ENCODE measurements around the gene JAZF1.
A peak's percentile ranks its signal among the peaks of the same experiment; 100 is the strongest.

JAZF1 gene

DNA sequence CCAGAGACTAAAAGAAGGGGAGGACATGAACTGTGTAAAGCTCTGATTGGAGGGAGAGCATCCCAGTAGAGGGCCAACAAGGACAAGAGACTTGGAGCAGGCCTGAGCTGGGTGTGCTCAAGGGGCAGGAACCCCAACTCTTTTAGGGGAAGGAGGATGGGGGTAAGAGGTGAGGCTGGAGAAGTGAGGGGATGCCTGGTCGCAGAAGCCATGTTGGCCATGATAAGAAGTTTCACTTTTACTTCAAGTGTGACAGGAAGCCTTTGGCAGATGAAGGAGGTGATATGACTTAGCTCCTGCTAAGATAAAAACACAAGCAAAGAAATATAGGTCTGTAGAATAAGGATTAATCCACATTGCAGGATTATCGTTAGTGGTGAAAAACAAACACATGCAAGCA, 208.3 kb downstream of the JAZF1 start:
- no peak for FAIRE-seq
- no peak for DNase-seq (ENCODE audit: low spot score)

DNA sequence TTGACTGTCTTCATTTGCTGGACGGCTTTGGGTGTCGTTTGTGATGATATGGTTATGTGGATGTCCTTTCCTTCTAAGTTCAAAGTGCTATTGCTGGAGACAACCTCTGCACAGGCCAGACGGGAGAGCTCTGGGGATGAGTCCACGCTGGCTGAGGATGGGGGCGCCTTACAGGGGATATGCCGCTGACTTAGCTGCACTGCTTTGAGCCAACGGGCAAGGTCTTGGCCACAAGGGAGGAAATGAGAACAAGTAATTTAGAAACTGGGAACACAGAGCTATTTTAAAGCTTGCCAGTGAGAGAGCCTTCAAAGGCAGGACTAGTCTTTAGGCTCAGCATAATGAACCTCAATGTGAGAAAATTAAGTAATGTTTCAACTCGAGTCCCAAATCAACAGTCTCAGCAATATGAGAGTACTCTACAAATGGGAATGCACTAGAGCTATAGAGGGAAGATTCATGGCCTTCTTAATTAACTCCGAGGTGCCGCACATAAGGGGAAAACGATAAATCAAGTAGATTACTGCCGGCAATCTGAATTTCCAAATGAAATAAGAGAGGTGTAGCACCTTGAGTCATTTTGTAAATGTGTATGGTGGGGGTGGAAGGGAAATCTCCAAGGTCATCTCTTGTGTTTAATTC, 209.3 kb downstream of the JAZF1 start:
- FAIRE-seq (no peak), DNase-seq (ENCODE audit: low spot score) (no peak)

- DNase-seq (ENCODE audit: low spot score), result no peak
- FAIRE-seq, result no peak
These were observed 210.2 kb downstream of the JAZF1 start for GRCh38 chr7:27970350-27970749.

GRCh38 chr7:27969346-27969745, 211.2 kb downstream of the JAZF1 start:
- DNase-seq (ENCODE audit: low spot score) (no peak), FAIRE-seq (no peak)

GRCh38 chr7:27967639-27968038, 213.0 kb downstream of the JAZF1 start:
- FAIRE-seq (no peak), DNase-seq (ENCODE audit: low spot score) (no peak)

- no peak for DNase-seq (ENCODE audit: low spot score)
- no peak for FAIRE-seq
These were observed 214.3 kb downstream of the JAZF1 start for GRCh38 chr7:27966219-27966780.

DNA sequence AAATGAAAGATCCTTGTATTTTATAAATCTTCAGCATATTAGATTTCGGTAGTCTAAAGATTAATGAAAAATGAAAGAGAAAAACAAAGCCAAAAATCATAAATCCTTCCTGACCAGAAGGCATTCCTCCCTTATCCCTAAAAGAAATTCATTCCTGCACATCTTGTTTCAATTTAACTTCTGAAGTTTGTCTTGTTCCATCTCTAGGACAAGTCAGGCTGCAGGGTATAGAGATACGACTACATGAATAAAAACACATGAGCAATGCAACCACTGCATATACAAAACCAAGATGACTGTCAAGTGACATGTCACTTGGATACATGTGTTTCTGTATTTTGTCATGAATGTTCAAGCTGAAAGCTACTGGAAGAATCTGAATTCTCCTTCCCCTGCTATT, 214.9 kb downstream of the JAZF1 start:
- DNase-seq (ENCODE audit: low spot score) (no peak), FAIRE-seq (no peak)

DNA sequence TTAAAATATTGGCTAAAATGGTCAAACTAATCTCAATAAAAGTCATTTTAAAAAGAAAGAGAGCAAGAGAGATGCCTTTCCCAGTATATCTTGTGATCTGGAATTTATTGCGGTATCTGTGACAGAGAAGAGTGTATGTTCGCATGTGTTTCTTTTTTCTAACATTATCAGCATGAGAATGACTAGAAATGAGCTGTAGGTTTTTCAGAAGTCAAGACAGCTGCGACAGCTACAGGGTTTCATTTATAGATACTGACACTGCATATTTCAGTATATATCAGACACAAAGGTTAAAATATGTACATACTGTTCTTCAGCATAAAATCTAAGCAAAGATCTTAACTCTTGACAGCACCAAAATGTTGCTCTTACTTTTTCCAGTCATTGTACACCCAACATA, 215.8 kb downstream of the JAZF1 start:
- FAIRE-seq, result no peak
- DNase-seq (ENCODE audit: low spot score), result no peak

DNA sequence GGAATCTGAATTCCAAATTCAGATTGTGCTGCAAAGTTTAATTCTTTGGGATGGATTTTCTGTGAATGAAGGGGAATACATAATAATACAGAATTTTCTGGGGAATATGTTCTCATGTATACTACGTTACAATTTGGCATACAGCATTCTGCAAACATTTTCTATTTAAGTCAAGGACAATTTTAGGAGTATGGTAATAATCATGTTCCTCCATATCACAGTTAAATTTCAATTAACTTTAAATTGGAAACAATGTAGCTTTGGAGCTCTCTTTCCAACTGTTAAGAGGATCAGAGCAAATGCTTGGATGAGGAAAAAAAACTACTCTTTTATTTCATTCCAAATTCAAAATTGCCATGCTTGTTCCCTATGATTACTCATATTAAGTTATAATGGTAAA, 217.5 kb downstream of the JAZF1 start:
- no peak for FAIRE-seq

DNA sequence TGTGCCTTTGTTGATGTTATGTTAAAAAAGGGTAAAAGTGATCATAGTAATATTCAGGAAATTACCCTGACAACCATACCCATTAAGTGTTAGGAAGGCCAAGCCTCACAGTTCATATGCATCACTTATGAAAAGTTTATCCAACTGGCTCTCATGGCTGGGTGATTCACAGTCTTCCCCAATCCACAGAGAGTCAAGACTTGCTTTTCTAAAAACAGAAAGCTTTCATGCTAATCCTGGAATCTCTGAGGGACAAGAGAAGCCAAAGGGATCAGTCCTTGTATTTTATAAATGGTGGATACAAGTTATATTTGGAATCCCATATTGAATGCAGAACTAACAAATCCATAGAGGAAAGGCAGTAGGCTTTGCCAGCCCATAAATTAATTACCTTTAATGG, 218.3 kb downstream of the JAZF1 start:
- FAIRE-seq (peak; percentile 45), DNase-seq (ENCODE audit: low spot score) (no peak)

More for the DNA sequence above, 217.5 kb downstream of the JAZF1 start:
- DNase-seq (ENCODE audit: low spot score), result no peak

GRCh38 chr7:27961255-27961654, 219.3 kb downstream of the JAZF1 start:
- peak; percentile 81 for DNase-seq (ENCODE audit: low spot score)
- FAIRE-seq, result peak; percentile 95

DNA sequence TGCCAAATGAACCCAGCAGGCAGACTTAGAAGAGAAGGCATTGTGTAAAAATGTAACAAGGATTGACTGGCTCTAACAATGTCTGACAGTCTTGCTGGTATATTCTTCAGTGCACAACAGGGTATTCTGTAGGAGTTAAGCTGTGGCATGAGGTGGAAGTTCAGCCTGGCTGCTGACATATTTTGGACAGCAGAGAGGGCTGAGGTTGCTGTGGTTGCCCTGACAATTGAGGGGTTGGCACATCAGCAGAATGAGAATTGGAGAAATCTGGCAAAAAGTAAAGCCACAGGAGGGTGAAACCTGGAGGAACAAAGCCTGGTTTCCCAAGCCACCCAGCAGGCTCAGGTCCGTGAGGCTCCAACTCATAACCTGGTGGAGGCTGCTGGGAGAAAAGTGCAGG, 220.2 kb downstream of the JAZF1 start:
- FAIRE-seq (no peak), DNase-seq (ENCODE audit: low spot score) (no peak)

- FAIRE-seq (no peak), DNase-seq (ENCODE audit: low spot score) (no peak)
These were observed 221.6 kb downstream of the JAZF1 start for GRCh38 chr7:27958933-27959548.

DNA sequence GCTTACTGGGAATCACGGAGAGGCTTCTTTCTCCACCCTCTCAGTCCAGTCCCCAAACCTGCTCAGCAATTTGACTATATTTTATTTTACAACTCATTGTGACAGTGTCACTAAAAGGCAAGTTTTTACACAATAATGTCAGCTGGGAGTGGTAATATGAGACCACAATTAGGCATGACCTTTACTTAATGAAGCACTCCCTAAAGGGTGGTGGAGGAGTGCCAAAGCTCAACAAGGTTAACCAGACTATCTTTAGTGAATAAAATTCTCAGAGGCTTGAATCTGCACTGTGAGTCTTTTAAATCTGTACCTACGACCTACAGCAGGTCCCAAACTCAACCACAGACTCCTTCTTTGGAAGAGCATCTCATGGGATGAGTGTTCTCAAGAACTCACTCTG, 225.0 kb downstream of the JAZF1 start:
- DNase-seq (ENCODE audit: low spot score) (no peak), FAIRE-seq (no peak)

GRCh38 chr7:27955011-27955410, 225.6 kb downstream of the JAZF1 start:
- FAIRE-seq, result no peak

GRCh38 chr7:27953777-27954176, 226.8 kb downstream of the JAZF1 start:
- FAIRE-seq (no peak), DNase-seq (ENCODE audit: low spot score) (no peak)

More at GRCh38 chr7:27955011-27955410, 225.6 kb downstream of the JAZF1 start:
- DNase-seq (ENCODE audit: low spot score), result no peak

DNA sequence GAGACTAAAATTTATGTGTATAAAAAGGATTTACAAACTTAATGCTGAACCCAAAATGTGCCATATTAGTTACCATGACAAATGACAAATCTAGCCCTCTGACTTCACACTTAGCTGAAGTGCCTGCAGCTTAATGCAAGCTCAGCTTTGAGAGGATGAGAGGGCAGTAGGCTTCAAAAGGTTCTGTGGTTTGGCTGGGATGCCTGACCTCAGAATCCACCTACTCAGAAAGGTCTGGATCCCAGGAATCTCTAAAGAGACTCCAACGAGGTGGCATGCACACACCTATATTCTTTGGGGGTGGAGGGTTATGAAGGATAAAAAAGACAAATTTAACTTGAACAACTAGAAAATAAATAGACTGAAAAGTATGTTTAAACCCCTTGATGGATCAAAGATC, 227.2 kb downstream of the JAZF1 start:
- no peak for FAIRE-seq
- DNase-seq (ENCODE audit: low spot score), result no peak

- no peak for FAIRE-seq
- DNase-seq (ENCODE audit: low spot score), result no peak
These were observed 227.9 kb downstream of the JAZF1 start for GRCh38 chr7:27952456-27953285.

- FAIRE-seq (no peak), DNase-seq (ENCODE audit: low spot score) (no peak)
These were observed 230.5 kb downstream of the JAZF1 start for GRCh38 chr7:27950123-27950522.

DNA sequence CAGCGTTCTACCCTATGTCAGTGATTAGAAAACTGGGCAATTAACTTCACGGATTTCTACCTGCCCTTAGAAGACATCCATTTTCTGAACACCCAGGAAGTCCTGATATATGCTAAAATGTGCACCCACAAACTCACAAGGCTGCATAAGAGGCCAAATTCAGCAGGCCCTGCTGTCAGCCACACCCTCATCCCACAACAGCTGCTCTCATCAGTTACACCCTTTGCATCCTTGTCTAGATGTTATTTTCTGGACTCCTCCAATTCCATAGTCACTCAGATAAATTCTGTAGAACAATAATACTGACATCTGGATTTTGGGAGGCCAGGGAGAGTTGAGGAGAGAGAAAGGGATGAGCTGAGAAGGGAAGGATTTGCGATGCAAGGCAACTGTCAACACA, 231.7 kb downstream of the JAZF1 start:
- DNase-seq (ENCODE audit: low spot score) (no peak), FAIRE-seq (no peak)

GRCh38 chr7:27947586-27948278, 232.9 kb downstream of the JAZF1 start:
- FAIRE-seq (no peak), DNase-seq (ENCODE audit: low spot score) (no peak)

GRCh38 chr7:27946351-27946750, 234.2 kb downstream of the JAZF1 start:
- no peak for FAIRE-seq

More at GRCh38 chr7:27946351-27946750, 234.2 kb downstream of the JAZF1 start:
- DNase-seq (ENCODE audit: low spot score), result no peak
